SK-N-SH (cell line): ENCODE results near the gene ACACB. TPM values are rescaled to one million over a fixed set of nuclear protein-coding genes. Genes with fewer than 3 reads are reported as not detected.
A peak's percentile ranks its signal among the peaks of the same experiment; 100 is the strongest.

Source experiments
- CTCF ChIA-PET: fragments of 300-600, 350-600 bp; formaldehyde crosslinking; extraction: SDS; loops from one replicate; lab custom pipeline; 2021; lab: Yijun Ruan, JAX
- POLR2A ChIA-PET: fragments of 350-600 bp; sonication (Branson Sonifier 250); formaldehyde crosslinking; extraction: SDS; loops from one replicate; lab custom pipeline; 2020; ENCODE audit warnings: antibody characterized with exemption, inconsistent platforms; lab: Yijun Ruan, JAX
- DNase-seq: peaks from one replicate; pipeline ENCODE4 v3.0.0; 2012
- H2AFZ ChIP-seq: fragments of 200-600 bp; sonication (generic); 2 replicates; pipeline ENCODE4 v1.8.1; 2016; ENCODE audit warnings: antibody characterized with exemption, mild to moderate bottlenecking, low read depth
- H3F3A ChIP-seq: fragments of 200-600 bp; sonication (generic); replicated peaks from 2 replicates; pipeline ENCODE3; 2016; ENCODE audit warnings: antibody characterized with exemption, mild to moderate bottlenecking; ENCODE audit not compliant: insufficient read depth
- H3K27ac ChIP-seq, 2 experiments: fragments of 200-500 bp in 1 of 2; fragments of 200-600 bp in 1 of 2; sonication (Bioruptor generic) in 1 of 2; sonication (generic), shearing (Covaris generic) in 1 of 2; 2 replicates each; pipeline versions ENCODE4 v1.5.1 to v1.6.1; 2014 to 2016; ENCODE audit warnings: low read depth in 2 of 2, inconsistent platforms in 1 of 2, low read length in 1 of 2, mild to moderate bottlenecking in 1 of 2, mixed read lengths in 1 of 2
- H3K27me3 ChIP-seq: fragments of 200-600 bp; sonication (generic), shearing (Covaris generic); 2 replicates; pipeline ENCODE4 v1.6.1; 2016; ENCODE audit warnings: mixed run types; ENCODE audit not compliant: insufficient read depth
- H3K36me3 ChIP-seq, 2 experiments: fragments of 200-500 bp in 1 of 2; fragments of 200-600 bp in 1 of 2; sonication (Bioruptor generic) in 1 of 2; sonication (generic) in 1 of 2; replicated peaks in 1 of 2; 2 replicates each; pipeline versions ENCODE3 to v1.5.1; 2014 to 2016; ENCODE audit warnings: low read length in 1 of 2, mild to moderate bottlenecking in 1 of 2; ENCODE audit not compliant: insufficient read depth in 2 of 2, control insufficient read depth in 1 of 2
- H3K4me1 ChIP-seq, 2 experiments: fragments of 200-500 bp in 1 of 2; fragments of 200-600 bp in 1 of 2; sonication (Bioruptor generic) in 1 of 2; sonication (generic), shearing (Covaris generic) in 1 of 2; 2 replicates each; pipeline versions ENCODE4 v1.5.1 to v1.6.1; 2014 to 2016; ENCODE audit warnings: low read depth in 1 of 2, low read length in 1 of 2, mixed run types in 1 of 2; ENCODE audit not compliant: insufficient read depth in 2 of 2, control insufficient read depth in 1 of 2
- H3K4me2 ChIP-seq: fragments of 200-600 bp; sonication (generic), shearing (Covaris generic); 2 replicates; pipeline ENCODE4 v1.6.1; 2017; ENCODE audit warnings: mixed run types
- H3K4me3 ChIP-seq, 2 experiments: fragments of 200-500 bp in 1 of 2; fragments of 200-600 bp in 1 of 2; sonication (Bioruptor generic) in 1 of 2; sonication (generic), shearing (Covaris generic) in 1 of 2; 2 replicates each; pipeline versions ENCODE4 v1.5.1 to v1.8.1; 2014 to 2016; ENCODE audit warnings: low read depth in 2 of 2, inconsistent platforms in 1 of 2, low read length in 1 of 2, mild to moderate bottlenecking in 1 of 2, mixed read lengths in 1 of 2, moderate library complexity in 1 of 2
- H3K79me2 ChIP-seq: fragments of 200-600 bp; sonication (generic); 2 replicates; pipeline ENCODE4 v1.8.1; 2017; ENCODE audit warnings: mild to moderate bottlenecking; ENCODE audit not compliant: insufficient read depth
- H3K9ac ChIP-seq: fragments of 200-600 bp; sonication (generic); 2 replicates; pipeline ENCODE4 v1.6.1; 2017; ENCODE audit warnings: mixed run types
- H3K9me2 ChIP-seq: fragments of 200-600 bp; sonication (generic); 2 replicates; pipeline ENCODE4 v1.6.1; 2017; ENCODE audit warnings: mixed run types
- H3K9me3 ChIP-seq: fragments of 200-600 bp; sonication (generic); 2 replicates; pipeline ENCODE4 v1.6.1; 2017; ENCODE audit warnings: mixed run types, mild to moderate bottlenecking, moderate library complexity
- H4K20me1 ChIP-seq: fragments of 200-600 bp; sonication (generic); 2 replicates; pipeline ENCODE4 v1.6.1; 2017; ENCODE audit warnings: mild to moderate bottlenecking, mixed run types; ENCODE audit not compliant: insufficient read depth
- CHD2 ChIP-seq: fragments of 150-350 bp; IDR thresholded peaks from 2 replicates; pipeline ENCODE4 v1.6.1; 2018; ENCODE audit warnings: low read length; ENCODE audit not compliant: partially characterized antibody
- CTCF ChIP-seq: fragments of 200-600 bp; sonication (generic); IDR thresholded peaks from 2 replicates; pipeline ENCODE4 v1.6.1; 2017; ENCODE audit warnings: antibody characterized with exemption, mild to moderate bottlenecking, moderate library complexity
- ELF1 ChIP-seq: IDR thresholded peaks from 2 replicates; pipeline ENCODE4 v1.4.0; 2012
- FOXJ3 ChIP-seq: sonication (generic); formaldehyde crosslinking; IDR thresholded peaks from 2 replicates; pipeline ENCODE4 v1.5.1; 2020; ENCODE audit warnings: mild to moderate bottlenecking, missing genetic modification reagents
- GABPA ChIP-seq: IDR thresholded peaks from 2 replicates; pipeline ENCODE4 v1.4.0; 2012; ENCODE audit warnings: low read depth, mild to moderate bottlenecking
- JUND ChIP-seq: IDR thresholded peaks from 2 replicates; pipeline ENCODE4 v1.4.0; 2012
- MEF2A ChIP-seq: IDR thresholded peaks from 2 replicates; pipeline ENCODE4 v1.4.0; 2012; ENCODE audit warnings: low read depth, borderline replicate concordance
- NFIC ChIP-seq: IDR thresholded peaks from 2 replicates; pipeline ENCODE4 v1.4.0; 2012; ENCODE audit warnings: borderline replicate concordance
- POLR2AphosphoS5 ChIP-seq: IDR thresholded peaks from 2 replicates; pipeline ENCODE4 v1.6.1; 2012; ENCODE audit warnings: low read depth, low read length
- RAD21 ChIP-seq: IDR thresholded peaks from 2 replicates; pipeline ENCODE4 v1.6.1; 2012; ENCODE audit warnings: mild to moderate bottlenecking, low read length
- REST ChIP-seq: IDR thresholded peaks from 2 replicates; pipeline ENCODE4 v1.6.1; 2012; ENCODE audit warnings: mild to moderate bottlenecking, low read depth, low read length, moderate library complexity
- RFX5 ChIP-seq: IDR thresholded peaks from 2 replicates; pipeline ENCODE4 v1.6.1; 2012; ENCODE audit warnings: mild to moderate bottlenecking, improper control_type of control experiment, low read length
- SIN3A ChIP-seq: IDR thresholded peaks from 2 replicates; pipeline ENCODE4 v1.6.1; 2012; ENCODE audit warnings: low read depth, mild to moderate bottlenecking, low read length, moderate library complexity, borderline replicate concordance
- TCF12 ChIP-seq: IDR thresholded peaks from 2 replicates; pipeline ENCODE4 v1.4.0; 2012
- WGBS: methylation state at CpG from one replicate; pipeline ENCODE4 v1.1.6; 2017; ENCODE audit warnings: low lambda C conversion rate; 5-methylcytosine and 5-hydroxymethylcytosine counted together
- polyA plus RNA-seq, 3 experiments: library from polyadenylated mRNA; depleted of rRNA; stranded (reverse); fragments of >200 nt; gene quantifications; 2 replicates each; pipeline ENCODE4 v1.2.3, GENCODE V29; 2012

Gene ACACB
- polyA plus RNA-seq, 1 of the 3 experiments (the other 2 are of a cell fraction): 6.1 TPM

- ChIA-PET CTCF (interaction anchor here (0.5 to 2.2 kb wide), 2 partner anchors 15 to 269 kb away, joined by 3 to 9 read pairs; no protein-coding TSS in a partner anchor), POLR2A (no interaction called here)
- Histone ChIP-seq H2AFZ (peak overlapping the region; percentile 86), H3F3A (no peaks in the 10 kb centered on the region), H3K36me3 (peaks cover 11 to 13% of the 10 kb centered on the region in 2 experiments), H3K4me2 (peak overlapping the region; percentile 93), H3K27ac (peak overlapping the region in 1 of 2 experiments; percentile 62; a peak in 2 of 4 replicates), H3K9ac (peak overlapping the region; percentile 76; the same call in 1 of the 2 replicates), H4K20me1 (no peaks in the 10 kb centered on the region), H3K27me3 (no peaks in the 10 kb centered on the region), H3K9me3 (no peaks in the 10 kb centered on the region), H3K79me2 (peaks cover 29% of the 10 kb centered on the region), H3K4me3 (peak overlapping the region; percentile 66 to 70), H3K9me2 (no peaks in the 10 kb centered on the region), H3K4me1 (peaks cover 5 to 13% of the 10 kb centered on the region in 2 experiments; a peak in 2 of 4 replicates)
- TF ChIP-seq FOXJ3 (CRISPR knock-in tag) (no peak), CTCF (no peak), RFX5 (no peak), ELF1 (no peak), POLR2AphosphoS5 (no peak; the same call in 1 of the 2 replicates), JUND (no peak), NFIC (no peak), SIN3A (no peak), GABPA (no peak), REST (no peak), MEF2A (no peak), RAD21 (no peak), TCF12 (no peak), CHD2 (no peak)
- no peak for DNase-seq
- 45% methylated on average over 11 of the region's 11 CpGs for WGBS
Measured at GRCh38 chr12:109097140-109097434, 19.3 kb upstream of the ACACB start.
